Measurements from ENCODE around the gene RBM11. TPM values are rescaled to one million over a fixed set of nuclear protein-coding genes. Genes with fewer than 3 reads are reported as not detected.

The RBM11 gene
- total RNA-seq, 1 donor from 2014 or later = not detected

DNA sequence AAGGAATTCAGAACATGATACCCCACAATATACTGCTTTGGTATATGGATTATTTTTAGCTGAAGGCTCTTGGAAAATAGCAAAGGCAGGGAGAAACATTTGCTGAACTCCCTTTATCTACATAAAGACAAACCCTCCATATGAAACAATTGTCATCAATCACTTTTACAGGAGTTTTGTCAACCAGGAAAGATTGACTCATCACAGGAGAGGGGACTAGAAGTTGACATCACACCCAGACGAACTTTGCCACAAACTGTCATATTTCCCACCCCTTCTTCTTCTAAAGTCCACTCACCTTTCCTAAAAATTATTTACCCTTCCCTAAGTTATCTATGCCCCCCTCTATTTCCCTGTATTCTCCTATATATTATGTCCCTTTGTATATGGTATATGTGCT is 47.9 kb downstream of the RBM11 start:
- ATAC-seq (ENCODE audit: poor library complexity) = no peak
- DNase-seq = no peak
- intact Hi-C loops (cut with DNase I) = no loop called here

GRCh38 chr21:14265023-14265422 is 49.1 kb downstream of the RBM11 start:
- intact Hi-C loops (cut with DNase I) = no loop called here
- ATAC-seq (ENCODE audit: poor library complexity) = no peak
- no peak for DNase-seq

GRCh38 chr21:14267076-14267475 is 51.1 kb downstream of the RBM11 start:
- ATAC-seq (ENCODE audit: poor library complexity) = no peak
- intact Hi-C loops (cut with DNase I) = no loop called here
- DNase-seq = no peak

GRCh38 chr21:14270631-14271030 is 54.7 kb downstream of the RBM11 start:
- intact Hi-C loops (cut with DNase I) = no loop called here
- ATAC-seq (ENCODE audit: poor library complexity) (no peak), DNase-seq (no peak)

- intact Hi-C loops (cut with DNase I) = no loop called here
- no peak for ATAC-seq (ENCODE audit: poor library complexity)
Measured at GRCh38 chr21:14271053-14271452, 55.1 kb downstream of the RBM11 start.

GRCh38 chr21:14271641-14272040 is 55.7 kb downstream of the RBM11 start:
- ATAC-seq (ENCODE audit: poor library complexity) (no peak), DNase-seq (no peak)
- intact Hi-C loops (cut with DNase I) = no loop called here

More at GRCh38 chr21:14271053-14271452, 55.1 kb downstream of the RBM11 start:
- DNase-seq = no peak

DNA sequence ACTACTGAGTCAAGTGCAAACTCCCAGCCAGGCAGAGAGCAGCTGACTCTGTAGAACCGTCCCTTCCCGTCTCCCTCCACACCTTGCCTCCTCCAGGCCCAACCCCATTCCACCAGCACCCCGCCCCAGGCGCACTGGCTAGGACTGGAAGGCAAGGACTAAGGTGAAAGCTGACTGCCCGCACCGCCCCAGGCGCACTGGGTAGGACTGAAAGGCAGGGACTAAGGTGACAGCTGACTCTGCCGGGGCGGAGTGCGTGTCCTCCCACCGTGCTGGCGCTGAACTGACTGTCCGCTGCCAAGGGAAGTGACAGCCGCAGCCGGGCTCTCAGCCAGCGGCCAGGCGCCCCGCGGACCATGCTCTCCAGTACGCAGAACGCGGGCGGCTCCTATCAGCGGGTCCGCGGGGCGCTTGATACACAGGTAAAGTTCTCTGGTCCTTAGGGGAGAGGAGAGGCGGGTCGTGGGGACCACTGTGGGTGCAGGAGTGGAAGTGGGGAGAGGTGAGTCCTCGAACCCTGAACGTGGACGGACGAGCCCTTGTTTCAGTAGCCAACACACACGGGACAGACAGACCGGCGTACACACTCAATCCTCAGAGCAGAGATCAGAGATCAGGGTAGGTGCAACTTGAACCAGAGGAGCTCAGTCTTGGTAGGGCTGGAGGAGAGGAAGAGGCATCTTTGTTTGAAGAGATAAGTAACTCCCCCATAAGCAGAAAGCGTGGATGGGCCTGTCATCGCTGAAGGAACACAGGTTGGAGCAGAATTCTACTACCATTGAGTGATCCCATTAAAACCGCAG is 58.0 kb downstream of the RBM11 start:
- DNase-seq = peak; percentile 79
- peak; percentile 98 for ATAC-seq (ENCODE audit: poor library complexity)
- intact Hi-C loops (cut with DNase I) = no loop called here

DNA sequence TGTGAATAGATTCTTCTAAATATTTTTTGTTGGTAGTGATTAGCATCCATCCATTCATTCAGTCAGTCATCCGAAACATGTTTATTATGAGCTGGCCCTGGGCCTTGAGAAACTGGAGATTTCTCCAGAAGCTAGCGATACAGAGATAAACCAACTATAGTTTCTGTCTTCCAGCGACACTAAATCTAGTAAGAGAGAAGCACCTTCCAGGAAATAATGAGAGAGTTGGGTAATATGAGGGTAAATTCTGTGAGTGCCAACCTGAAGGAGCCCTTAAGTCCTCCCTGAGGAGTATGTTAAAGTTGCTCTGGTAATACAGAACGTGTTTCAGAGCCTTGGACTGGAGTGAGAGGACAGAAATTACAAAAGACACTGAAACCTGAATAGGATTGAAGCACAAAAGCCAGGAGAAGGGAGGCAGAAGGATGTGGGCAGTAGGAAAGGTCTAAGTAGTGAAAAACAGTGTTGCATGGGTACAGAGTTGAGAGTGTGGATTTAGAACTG is 59.8 kb downstream of the RBM11 start:
- intact Hi-C loops (cut with DNase I) = no loop called here
- no peak for DNase-seq
- no peak for ATAC-seq (ENCODE audit: poor library complexity)

Other genes starting within 250 kb of the RBM11 start
- not detected for gene LIPI, start 5.2 kb upstream of the RBM11 start, total RNA-seq
- gene HSPA13, start 167.0 kb downstream of the RBM11 start, total RNA-seq = 10.8 TPM